COLO668 (cell line): ENCODE data around the gene SRR.
"Not testable (repeated sequence)": the region's sequence is repeated elsewhere in the genome, so short reads cannot be mapped to it uniquely, and the experiment has no call there.

Source experiments
- DNase-seq: peaks from one replicate; lab custom pipeline; 2025; ENCODE audit not compliant: unreplicated experiment; lab: John Stamatoyannopoulos, UW

The SRR gene, protein sequence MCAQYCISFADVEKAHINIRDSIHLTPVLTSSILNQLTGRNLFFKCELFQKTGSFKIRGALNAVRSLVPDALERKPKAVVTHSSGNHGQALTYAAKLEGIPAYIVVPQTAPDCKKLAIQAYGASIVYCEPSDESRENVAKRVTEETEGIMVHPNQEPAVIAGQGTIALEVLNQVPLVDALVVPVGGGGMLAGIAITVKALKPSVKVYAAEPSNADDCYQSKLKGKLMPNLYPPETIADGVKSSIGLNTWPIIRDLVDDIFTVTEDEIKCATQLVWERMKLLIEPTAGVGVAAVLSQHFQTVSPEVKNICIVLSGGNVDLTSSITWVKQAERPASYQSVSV

DNA sequence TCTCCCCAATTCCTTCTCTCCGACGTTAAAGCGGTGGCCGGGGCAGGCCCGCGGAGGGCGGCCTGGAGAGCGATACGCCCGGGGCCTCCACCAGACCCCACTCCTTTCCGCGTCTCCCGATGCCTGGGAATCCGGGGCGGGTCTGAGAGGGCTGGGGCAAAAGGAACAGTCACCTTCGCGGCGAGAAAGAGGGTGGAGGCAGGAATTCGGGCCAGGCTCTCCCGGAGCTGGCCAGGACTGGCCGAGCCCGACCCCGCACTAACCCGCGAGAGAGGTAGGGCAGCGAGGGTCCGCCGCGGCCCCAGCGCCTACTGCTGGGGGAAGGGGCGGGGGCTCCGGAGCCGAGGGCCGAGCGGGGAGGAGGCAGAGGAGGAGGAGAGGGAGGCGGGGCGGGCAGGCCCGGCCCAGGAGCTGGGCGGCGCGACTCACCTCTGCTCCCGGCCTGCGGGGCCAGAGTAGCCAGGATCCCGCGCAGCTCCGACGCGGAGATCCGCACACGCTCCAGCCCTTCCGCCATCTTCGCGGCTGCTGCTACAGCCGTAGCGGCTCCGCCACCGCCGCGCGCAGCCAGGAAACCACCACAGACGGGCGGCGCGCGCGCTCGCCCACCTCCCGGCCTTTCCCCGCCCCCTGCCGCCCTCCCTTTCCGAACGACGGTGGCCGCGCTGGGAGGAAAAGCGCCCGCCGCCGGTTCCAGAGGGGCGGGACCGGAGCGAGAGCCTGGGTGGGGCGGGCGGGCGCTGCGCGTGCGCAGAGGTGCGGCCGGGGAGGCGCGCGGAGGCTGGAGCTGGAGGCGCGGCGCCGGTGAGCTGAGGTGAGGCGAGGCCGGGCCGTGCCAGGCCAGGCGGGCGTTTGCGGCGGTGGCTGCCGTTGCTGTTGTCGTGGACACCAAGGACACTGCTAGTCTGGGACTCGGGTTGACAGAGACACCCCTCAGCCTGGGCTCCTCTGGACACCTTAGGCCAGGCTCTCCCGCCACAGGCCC, at the start of gene SRR, which contains the start of gene SMG6:
Gene SRR (plus strand): TSS at position 747 of the 985 bp plus-strand sequence. CDS start 11,611 bp downstream, outside the sequence.
Gene SMG6 (minus strand): TSS at position 582 of the 985 bp plus-strand sequence. CDS start 65 bp downstream, at position 517.
- peak; percentile 92 for DNase-seq

DNA sequence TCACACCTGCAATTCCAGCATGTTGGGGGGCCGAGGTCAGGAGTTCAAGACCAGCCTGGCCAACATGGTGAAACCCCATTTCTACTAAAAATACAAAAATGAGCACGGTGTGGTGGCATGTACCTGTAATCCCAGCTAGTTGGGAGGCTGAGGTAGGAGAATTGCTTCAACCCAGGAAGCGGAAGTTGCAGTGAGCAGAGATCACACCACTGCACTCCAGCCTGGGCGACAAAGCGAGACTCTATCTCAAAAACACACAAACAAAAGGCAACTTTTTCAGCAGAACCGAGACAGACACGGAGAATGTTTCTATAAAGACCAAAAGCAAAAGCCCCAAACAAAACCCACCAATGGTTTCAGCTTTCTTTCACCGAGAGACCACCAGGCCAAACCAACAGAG, 44.9 kb upstream of the SRR start:
- not testable (repeated sequence) for DNase-seq

DNA sequence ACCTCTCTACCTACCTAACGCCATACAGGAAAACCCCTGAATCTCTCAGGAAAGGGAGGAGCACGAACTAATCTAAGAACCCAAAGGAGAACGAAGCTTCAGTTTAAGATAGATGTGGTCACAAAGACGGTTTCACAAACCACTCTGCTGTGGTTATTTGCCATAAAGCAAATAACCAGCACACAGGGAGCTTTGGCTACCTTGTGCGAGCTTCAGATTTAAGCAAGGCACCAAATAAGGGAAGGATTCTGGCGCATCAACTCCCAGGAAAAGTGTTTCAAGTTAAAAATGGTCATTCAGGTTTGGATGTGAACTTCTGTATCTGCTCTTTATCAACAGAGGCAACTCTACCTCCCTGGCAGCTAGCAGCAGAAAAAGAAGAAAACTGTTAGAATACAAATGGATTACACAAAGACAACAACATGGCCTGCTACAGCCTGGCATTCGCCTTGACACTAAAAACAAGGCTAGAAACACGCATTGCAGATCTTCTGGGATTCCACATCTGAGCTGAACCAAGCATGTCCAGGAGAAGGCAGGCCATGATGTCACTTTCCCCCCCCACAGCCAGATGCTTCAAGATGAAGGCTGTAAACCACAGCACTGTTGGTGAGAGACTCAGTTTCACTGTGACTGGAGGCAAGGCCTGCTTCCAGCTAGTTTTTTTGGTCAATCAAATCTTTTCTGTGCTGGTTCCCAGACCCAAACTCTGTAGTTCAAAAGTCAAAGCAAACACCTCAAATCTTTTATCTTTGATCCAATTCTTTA, 43.8 kb upstream of the SRR start:
- no peak for DNase-seq

DNA sequence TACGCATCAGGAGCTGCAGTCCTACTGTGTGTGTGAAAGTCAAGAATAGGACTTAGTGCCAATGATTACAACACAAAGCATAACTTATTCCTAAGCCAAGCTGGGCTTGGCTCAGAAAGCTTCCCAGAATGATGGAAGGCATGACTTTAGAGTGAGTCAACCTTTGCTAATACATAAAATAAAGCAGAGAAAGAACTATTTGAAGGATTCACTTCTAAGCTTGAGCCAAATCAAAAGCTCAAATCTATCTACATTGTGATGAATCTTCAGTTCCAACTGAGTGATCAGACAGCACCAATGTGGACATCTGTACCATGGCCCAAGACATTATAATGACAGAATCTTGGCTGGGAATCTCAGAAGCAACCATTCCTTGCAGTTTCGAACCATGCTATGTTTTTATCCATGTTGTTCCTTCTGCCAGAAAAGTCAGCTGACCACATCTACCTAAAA, 41.6 kb upstream of the SRR start:
- DNase-seq = no peak

DNA sequence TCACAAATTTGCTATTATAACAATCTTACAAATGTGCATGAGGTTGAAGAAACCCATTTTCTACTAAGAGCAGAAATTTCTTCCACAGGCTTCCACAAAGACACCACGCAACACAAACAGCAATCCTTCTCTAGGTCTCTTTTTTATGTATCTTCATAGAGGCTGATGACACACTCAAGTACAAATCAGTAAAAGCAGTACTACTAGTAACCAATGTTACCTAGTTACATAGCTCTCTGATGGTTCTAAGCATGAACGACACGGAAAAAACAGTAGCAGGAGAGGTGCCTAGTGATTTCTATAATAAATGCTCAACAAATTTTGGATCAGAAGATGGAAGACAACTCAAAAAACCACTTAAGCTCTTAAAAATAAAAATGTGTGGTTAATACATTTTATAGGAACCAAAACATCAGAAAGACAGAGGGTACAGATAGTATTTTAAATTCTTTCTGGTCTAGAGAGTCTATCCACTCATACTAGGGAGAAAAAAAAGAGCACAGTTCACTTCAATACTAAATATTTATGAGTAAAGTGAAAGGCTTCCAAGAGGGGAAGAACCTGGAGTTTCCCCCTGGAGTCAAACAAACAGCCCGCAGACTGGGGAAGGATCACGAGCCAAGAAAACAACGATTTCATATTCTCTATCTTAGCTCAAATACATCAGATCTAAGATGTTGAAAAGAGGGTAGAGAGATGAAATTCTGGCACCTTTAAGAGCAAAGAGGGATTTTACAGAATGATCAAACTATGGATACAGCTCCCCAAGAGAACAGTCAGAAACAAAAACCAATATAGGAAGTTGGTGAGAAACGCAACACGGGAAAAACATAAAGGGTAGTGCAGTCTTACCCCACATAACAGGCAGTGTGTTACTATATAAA, 40.3 kb upstream of the SRR start:
- DNase-seq = no peak

DNA sequence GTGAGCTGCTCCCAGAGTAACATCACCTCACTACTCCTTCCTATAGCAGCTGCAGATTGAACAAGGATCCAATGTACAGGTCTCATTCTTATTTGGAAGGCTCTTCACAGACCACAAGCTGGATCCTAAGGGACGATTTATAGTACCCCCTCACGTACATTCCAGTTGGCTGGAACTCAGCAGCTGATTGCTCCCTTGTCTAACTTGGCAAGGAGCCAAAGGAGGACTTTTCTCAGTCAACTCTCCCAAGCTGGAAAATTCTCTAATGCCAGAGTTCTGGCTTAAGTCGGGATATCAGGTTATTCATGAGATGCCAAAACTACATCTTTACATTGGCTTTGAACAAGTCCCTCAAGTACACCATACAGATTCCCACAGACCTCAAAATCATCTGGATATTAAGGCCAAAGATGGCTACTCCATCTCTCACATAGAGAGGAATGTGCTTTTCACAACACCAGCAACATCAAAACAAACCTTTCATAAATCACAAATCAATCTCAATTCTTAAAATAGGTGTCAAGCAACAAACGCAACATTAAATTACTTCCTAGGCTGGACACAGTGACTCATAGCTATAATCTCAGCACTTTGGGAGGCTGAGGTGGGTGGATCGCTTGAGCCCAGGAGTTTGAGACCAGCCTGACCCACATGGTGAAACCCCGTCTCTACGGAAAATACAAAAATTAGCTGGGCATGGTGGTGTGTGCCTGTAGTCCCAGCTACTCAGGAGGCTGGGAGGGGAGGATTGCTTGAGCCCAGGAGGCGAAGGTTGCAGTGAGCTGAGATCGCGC, 39.5 kb upstream of the SRR start:
- DNase-seq = no peak

DNA sequence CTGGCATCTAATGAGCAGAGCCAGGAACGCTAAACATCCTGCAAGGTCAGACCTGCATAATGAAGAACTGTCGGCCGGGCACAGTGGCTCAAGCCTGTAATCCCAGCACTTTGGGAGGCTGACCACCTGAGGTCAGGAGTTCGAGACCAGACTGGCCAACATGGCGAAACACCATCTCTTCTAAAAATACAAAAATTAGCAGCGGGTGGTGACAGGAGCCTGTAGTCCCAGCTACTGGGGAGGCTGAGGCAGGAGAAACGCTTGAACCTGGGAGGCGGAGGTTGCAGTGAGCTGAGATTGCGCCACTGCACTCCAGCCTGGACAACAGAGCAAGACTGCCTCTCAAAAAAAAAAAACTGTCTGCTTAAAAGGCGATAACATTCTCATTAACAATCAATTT, 38.6 kb upstream of the SRR start:
- DNase-seq = not testable (repeated sequence)

DNA sequence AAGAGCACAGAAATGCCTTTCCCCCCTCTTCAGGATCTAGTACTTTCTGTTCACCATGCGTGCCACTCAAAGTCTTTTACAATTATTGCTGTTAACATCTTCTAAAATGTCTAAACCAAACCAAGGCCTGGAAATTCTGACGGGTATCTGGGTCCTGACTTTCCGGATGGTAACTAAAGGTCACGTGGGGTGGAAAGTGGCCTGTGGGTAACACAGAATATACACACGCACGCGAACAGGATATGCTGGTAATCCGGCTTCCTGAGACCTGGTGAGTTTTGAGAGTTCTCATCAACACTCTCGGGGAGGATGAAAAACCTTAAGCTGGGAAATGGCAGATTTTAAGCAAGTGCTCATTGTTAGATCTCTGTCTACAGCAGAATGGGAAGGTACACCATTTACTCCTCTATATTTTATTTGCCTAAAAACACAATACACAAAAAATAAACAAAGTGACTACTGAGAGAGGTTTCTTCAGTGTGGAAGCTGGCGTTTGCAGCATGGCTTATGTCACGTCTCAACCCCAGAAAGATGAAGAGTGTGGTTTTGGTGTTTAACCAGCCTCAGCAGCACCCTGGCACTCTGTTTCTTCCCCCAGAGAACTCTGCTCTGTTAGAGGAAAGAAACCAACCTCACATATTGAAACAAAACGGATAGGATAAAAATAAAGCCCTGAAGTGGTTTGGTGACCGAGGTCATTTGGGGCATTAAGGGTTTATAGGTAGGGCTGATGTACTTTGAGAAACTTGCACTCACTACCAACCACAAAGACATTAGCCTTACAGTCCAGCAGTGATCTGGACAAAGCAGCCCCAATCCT, 37.5 kb upstream of the SRR start:
- DNase-seq = no peak

DNA sequence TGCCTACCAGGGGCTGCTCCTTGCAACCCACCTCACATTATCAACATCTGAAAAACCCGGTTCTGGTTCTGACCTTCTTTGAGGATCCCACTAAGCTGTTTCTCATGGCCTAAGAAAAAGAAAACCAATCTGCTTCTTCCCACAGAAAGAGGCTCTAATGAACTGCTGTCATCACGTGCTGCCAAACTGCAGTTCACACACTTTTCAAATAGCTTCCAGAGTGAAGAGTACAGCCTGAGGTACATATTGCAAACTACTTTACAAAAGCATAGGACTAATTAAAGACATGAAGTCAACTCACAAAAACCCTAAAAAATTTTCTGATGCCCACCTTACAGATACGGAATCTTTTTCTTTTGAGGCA, 36.9 kb upstream of the SRR start:
- no peak for DNase-seq

DNA sequence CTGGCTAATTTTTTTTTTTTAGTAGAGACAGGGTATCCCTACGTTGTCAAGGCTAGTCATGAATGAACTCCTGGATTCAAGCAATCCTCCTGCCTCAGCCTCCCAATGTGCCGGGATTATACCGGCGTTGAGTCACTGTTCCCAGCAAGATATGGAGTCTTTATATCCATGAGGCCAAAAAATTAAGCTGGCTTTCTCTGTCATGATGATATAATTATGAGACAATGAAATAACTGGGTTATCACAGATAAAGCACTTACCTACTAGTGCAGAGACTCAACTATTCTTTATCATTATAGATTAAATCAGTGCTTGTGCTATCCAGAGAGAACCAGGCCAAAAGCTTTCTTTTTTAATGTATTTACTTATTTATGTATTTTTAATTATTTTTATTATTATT, 36.4 kb upstream of the SRR start:
- DNase-seq = no peak

DNA sequence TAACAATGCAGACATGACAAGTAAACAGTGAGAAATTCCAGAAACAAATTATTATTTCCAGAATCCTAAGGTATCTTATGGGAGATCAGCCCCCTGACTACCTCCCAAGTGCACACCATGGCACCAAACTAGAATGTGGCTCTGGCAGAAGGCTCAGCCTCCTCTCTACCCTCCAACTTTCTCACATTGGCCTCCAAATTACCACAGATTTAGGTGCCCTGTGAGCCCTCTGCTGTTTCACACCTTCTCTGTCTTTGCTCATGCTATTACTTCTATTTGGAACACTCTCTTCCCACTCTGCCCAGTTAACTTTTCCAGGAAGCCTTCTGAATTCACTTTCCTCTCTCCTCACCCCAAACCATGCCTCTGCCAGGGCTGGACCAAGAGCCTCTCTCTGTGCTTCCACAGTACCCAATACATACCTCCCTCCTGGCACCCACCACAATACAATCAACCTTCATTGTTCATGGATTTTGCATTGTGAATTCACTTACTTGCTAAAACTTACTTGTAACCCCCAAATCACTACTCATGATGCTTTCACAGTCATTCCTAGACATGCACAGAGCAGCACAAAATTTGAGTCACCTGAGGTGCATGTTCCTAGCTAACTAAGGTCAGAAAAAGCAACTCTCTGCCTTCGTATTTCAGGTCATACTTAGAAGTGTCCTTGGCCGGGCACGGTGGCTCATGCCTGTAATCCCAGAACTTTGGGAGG, 31.6 kb upstream of the SRR start:
- no peak for DNase-seq

DNA sequence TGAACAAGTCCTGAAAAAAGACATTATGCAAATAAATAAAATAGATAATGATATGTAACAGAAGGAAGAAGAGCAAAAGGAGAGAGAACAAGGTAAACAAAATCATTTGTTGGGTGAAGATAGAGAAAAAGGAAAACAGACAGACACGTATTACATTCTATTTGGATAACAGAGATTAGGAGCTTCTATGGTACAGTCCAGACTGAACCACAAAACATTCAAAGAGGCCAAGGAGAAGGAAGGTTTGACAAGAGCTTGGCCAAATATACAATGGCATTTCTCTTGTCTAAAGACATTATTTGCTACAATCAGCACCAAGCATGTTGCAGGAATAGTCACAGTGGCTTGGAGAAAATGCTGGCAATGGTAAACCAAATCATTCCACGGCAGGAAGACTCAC, 29.3 kb upstream of the SRR start:
- DNase-seq = no peak

DNA sequence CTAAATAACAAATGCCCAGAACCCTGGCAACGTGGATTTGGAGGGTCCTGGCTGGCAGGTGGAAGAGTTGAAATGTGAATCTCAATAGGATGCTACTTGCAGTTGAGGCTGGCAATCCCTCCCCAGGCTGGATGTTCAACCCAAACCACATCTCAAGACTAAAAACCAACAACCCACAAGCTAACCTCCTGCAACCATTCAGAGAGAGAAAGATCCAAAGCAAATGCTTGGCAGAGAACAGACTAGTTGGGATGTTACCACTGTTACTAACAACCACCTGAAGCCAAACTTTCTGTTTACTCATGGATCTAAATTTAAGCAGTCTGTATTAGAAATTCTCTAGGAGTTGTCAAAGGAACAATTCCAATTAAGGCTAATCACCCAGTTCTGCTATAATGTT, 28.0 kb upstream of the SRR start:
- DNase-seq = no peak

DNA sequence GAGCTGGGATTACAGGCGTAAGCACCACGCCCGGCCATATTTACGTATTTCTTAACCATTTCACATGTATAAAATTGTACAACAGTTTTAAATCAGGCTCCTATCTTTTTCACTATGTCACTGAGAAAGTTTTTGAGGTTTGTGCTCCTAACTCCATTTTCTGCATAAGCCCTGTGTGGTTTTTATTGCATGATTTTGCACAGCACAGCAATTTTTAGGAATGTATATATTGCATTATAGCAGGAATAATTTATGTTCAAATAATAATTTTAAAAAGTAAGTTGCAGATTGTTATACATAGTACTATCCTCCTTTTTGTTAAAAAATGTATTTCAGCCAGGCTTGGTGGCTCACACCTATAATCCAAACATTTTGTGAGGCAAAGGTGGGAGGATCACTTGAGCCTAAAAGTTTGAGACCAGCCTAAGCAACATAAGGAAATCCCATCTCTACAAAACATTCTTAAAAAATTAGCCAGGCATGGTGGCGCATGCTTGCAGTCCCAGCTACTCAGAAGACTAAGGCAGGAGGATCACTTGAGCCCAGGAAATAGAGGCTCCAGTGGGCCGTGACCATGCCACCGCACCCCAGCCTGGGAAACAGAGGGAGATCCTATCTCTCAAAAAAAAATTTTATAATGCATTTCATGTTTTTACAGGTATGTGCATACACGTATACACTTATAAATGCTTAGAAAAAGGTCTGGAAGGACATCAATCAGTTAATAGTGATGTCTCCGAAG, 26.1 kb upstream of the SRR start:
- no peak for DNase-seq

DNA sequence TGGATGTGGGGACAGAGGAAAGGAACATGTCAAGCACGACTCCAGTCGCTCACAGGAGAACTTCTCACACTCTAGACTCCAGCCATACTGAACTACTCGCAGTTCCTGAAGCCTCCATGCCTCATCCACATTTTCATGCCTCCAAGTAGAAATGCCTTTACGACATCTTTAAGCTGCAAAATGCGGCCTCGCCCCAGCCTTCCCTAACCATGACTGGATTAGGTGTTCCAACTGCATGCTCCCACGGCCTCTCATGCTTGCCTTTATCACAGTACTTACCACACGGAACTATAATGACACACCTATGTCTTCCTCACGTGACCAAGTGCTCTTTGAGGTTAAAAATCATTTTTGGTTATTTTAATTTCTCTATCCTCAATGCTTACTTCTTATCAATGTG, 24.0 kb upstream of the SRR start:
- DNase-seq = no peak

DNA sequence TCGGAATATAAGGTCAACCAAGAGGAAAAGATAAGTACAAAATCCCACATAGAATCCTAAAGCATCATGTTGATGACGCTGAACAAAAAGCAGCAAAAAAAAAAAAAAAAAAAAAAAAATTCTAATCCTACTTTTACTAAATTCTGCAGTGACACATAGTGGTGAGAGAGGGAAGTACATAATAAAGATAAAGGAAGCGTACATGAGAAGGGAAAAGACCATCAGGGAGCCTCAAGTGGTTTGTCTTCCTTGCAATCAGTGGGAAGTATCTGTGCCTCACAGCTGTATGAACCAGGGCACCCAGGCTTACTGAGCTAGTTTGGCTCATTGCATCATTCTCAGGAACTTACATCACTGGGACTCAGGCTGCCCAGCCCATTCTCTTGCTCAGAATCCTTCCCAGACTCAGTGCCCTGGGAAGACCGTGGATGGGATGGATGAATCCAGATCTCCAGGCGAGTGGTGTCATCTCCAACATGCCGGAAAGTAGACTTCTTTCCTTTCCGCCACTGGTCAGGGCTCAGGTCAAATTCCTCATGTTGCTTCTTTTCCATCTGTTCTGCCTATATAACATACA, 21.4 kb upstream of the SRR start:
- no peak for DNase-seq

DNA sequence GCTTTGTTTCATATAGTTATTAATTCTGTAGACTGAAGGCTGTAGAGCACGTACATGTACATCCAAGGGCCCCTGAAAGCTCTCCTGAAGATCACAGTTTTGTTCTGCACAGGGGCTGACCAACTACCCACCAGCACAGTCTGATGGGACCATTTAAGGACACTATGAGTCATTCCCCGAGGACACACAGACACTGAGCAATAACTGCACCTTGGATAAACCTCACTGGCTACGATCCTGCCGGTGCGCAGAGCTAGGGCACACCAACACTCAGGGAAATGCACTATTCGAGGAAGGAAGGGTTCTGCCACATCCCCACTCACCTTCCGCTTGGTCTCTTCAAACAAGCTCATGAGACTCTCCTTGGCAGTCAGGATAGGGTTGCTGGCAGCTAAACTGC, 20.4 kb upstream of the SRR start:
- no peak for DNase-seq
